HG02870 (cell line): ENCODE measurements around the gene CFDP1.
"Not testable (repeated sequence)": the region's sequence is repeated elsewhere in the genome, so short reads cannot be mapped to it uniquely, and the experiment has no call there.

Source experiments
- ATAC-seq: cut with Tn5 transposase; IDR thresholded peaks from one replicate; pipeline ENCODE4 v1.9.1; 2021; ENCODE audit warnings: mild to moderate bottlenecking, moderate library complexity; ENCODE audit not compliant: unreplicated experiment

The CFDP1 gene

DNA sequence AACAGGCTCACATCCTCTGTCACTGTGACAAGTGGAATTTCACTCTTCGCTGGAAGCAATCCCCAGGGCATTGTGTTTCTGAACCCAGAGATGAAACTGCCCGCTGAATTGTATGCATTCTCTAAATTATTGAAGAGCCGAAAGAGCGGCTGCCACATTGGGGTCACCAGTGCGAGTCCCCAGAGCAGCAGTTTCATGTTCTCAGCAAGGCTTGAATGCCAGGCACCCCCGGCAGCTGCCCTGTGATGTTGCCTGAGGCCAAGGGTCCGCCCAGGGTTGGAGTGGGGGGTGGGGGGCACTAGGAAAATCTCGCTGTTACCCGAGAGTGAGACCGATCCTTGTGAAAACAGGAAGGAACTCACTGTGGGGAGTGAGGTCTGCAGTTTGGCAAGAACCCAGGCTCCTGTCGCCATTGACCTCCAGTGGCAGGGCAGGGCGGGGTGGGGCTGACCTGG, 161.2 kb downstream of the CFDP1 start:
- ATAC-seq, result no peak

GRCh38 chr16:75271441-75272096, 161.7 kb downstream of the CFDP1 start:
- no peak for ATAC-seq

GRCh38 chr16:75269358-75269757, 163.9 kb downstream of the CFDP1 start:
- ATAC-seq, result not testable (repeated sequence)

- ATAC-seq, result no peak
Measured at GRCh38 chr16:75267631-75268264, 165.6 kb downstream of the CFDP1 start.

GRCh38 chr16:75266738-75267630, 166.3 kb downstream of the CFDP1 start:
- ATAC-seq, result no peak

DNA sequence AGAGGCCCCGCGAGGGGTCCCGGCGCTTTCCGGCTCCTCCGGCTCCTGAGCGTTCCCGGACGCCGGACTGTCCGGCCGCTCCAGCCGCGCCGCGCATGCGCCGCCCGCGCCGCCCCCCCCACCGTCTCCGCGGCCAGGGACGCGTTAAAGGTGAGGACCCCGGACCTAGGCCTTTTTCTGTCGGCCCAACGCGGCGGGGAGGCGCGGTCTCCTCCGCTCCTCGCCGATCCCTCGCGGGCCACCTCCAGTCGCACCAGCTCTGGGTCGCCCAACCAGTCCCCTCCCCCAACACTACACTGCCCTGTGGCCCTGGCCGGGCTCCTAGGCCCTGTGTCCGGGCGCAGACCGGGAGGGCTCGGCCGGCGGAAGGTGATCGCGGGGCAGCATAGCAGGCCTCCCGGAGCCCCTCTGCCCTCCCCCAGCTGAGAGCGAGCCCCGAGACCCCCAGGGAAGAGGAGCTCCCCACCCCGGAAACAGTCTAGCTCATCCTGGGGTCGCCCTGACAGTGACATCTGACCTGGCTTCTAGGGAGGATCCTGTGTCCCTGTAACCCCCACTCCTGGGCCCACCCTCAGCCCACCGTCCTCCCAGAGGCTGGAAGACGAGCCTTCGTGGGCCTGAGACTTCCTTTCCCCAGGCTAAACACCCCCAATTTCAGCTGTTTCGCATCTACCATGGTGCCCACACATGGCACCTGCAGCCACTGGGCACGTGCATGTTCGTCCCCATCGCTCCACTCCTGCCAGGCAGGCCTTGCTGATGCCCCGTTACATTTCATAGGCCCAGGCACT, 167.2 kb downstream of the CFDP1 start:
- ATAC-seq, result peak; percentile 62

DNA sequence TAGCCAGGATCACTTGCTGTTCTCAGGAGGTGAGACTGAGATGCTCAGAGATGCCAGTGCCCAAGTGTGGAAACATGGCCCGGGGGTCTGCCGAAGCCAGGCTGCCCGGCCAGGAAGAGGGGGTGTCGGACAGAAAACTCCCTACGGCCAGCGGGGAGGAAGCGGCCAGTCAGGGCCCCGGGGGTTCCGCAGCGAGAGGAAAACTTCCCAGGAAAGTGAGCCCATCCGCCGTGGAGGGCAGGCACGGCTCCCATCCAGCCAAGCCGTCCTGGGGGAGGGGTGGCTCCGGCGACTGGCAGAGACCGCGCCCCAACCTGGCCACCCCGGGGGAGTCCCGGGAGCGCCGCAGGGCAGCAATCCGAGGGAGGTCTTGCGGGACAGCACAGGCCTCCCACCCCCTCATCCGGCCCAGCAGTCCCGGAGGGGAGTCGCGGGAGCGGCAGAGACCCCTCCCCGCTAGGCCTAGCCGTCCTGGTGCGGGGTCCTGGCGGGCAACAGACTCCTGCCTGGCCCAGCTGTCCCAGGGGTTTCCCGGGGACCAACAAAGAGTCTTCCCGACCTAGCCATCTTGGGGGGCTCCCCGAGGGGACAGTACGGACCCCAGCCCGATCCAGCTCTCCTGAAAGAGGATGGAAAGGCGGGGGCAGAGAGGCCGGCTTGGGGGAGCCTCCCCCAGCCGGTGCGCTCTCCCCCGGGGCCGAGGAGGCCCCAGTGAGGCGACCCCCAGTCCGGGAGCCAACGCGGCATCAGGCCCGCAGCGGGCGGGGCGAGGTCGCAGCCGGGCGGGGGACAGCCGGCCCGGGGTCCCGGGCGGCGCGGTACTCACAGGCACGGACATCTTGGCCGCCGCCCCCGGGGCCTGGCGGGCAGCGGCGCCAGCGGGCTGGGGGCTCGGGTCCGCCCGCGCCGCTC, 168.0 kb downstream of the CFDP1 start:
- ATAC-seq, result peak; percentile 22

DNA sequence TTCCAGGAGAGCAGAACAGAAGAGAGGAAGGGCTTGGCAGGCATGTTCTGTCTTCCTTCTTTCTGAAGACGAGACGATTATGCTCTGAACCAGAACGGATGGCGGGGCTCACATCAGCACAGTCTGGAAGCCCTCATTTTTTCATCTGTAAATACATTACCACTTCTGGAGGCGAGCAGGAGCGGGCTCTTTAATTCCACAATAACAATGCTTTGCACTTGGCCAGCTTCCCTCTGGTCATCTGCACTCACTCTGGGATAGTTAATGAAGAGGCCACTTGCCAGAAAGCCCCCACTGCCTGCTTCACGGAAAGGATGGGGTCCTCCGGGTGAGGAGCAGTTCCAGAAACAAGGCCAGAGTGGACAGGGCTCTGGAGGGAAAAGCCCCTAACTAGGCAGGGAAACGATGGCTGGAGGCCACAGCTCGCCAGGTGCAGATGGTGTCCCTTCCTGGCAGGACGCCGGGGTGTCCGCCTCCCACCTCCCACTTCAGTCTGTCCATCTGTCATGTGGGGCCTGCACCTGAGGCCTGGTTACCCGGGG, 168.8 kb downstream of the CFDP1 start:
- ATAC-seq, result no peak

GRCh38 chr16:75263963-75264445, 169.3 kb downstream of the CFDP1 start:
- ATAC-seq, result no peak

DNA sequence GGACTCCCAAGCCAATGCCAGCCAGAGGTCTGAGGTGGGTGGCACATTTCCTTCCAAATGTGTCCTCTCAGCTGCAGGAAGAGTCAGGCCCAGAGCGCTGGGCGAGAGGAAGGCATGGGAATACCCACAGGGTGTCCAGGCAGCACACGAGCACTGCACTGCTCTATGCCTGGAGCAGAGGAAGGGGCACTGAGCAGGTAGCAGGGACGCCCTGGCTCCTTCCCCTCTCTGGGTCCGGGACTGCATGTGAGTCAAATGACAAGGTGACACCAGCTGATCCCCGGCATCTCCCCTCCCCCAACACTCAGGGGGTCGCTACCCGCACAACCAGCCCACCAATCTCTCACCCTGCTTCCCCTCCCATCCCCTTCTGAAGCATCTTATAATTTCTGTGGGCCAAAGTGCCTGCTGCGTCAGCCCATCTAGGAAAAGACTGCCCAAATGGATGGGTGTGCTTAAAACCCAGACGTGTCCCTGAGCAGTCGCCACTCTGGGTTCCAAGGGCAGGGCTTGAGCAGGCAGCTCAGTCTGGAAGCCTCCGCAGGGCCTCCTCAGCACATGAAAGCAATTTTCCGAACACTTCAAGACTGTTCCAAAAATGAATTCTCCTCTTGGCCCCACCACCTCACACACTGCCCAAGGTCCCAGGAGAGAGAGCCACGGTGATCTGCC, 169.9 kb downstream of the CFDP1 start:
- no peak for ATAC-seq

DNA sequence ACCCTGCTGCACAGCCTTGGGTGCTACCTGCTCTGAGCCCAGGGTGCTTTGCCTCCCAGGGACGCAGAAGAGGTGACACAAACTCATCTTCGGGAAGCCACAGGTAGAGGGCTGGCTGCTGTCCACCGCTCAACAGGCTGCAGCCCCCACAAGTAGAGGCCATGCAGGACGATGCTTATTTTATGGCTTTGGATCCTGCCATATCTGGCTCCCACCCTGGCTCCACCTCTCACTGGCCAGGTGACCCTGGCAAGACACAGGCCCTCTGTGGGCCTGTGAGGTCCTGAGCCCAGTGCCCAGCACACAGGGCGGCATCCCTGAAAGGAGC, 170.5 kb downstream of the CFDP1 start:
- no peak for ATAC-seq

GRCh38 chr16:75262104-75262799, 171.1 kb downstream of the CFDP1 start:
- no peak for ATAC-seq

- ATAC-seq, result no peak
Measured at GRCh38 chr16:75261590-75262078, 171.7 kb downstream of the CFDP1 start.

- no peak for ATAC-seq
Measured at GRCh38 chr16:75260851-75261589, 172.3 kb downstream of the CFDP1 start.

DNA sequence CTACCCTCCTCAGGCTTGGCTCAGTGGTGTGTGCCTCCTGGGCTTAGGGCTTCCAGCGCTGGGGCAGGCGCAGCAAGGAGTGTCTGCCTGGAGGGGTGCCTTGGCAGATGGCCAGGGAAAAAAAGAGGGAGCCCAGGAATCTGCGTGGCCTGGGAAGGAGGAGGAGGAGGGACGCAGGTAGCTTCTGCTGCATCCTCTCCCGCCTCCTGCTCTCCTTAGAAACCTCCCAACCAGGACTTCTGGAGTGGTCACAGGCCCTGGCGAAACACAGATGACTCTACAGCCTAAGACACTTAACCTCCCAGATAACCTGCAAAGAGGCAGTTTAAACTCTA, 174.5 kb downstream of the CFDP1 start:
- ATAC-seq, result no peak

- ATAC-seq, result no peak
Measured at GRCh38 chr16:75257886-75258806, 175.2 kb downstream of the CFDP1 start.
